NCI-H2107 treated with DMSO at 0.1 percent for 48 hours (cell line): ENCODE results near the gene FGF12.

Experiments used
- DNase-seq: peaks from one replicate; lab custom pipeline; 2025; ENCODE audit not compliant: unreplicated experiment; lab: John Stamatoyannopoulos, UW

Gene FGF12

GRCh38 chr3:192501401-192501800, 225.9 kb downstream of the FGF12 start:
- no peak for DNase-seq

GRCh38 chr3:192496905-192497587, 230.3 kb downstream of the FGF12 start:
- DNase-seq = no peak

- DNase-seq = peak; percentile 48
Measured at GRCh38 chr3:192494174-192494573, 233.2 kb downstream of the FGF12 start.

- DNase-seq = no peak
Measured at GRCh38 chr3:192490720-192491119, 236.6 kb downstream of the FGF12 start.

- DNase-seq = no peak
Measured at GRCh38 chr3:192489579-192489978, 237.8 kb downstream of the FGF12 start.

GRCh38 chr3:192487033-192487432, 240.3 kb downstream of the FGF12 start:
- DNase-seq = no peak

- DNase-seq = no peak
Measured at GRCh38 chr3:192482809-192483208, 244.5 kb downstream of the FGF12 start.

- no peak for DNase-seq
Measured at GRCh38 chr3:192482391-192482790, 244.9 kb downstream of the FGF12 start.

GRCh38 chr3:192481638-192482037, 245.7 kb downstream of the FGF12 start:
- DNase-seq = no peak

- DNase-seq = peak; percentile 92
Measured at GRCh38 chr3:192467230-192468140, 259.9 kb downstream of the FGF12 start.

GRCh38 chr3:192449036-192449435, 278.3 kb downstream of the FGF12 start:
- peak; percentile 60 for DNase-seq

- DNase-seq = peak; percentile 49
Measured at GRCh38 chr3:192445770-192446644, 281.3 kb downstream of the FGF12 start.

- DNase-seq = no peak
Measured at GRCh38 chr3:192444791-192445106, 282.6 kb downstream of the FGF12 start.

GRCh38 chr3:192444096-192444790, 283.1 kb downstream of the FGF12 start:
- peak; percentile 79 for DNase-seq

GRCh38 chr3:192435241-192435640, 292.1 kb downstream of the FGF12 start:
- no peak for DNase-seq

- no peak for DNase-seq
Measured at GRCh38 chr3:192434186-192434585, 293.2 kb downstream of the FGF12 start.

GRCh38 chr3:192433704-192434103, 293.6 kb downstream of the FGF12 start:
- DNase-seq = no peak

- peak; percentile 55 for DNase-seq
Measured at GRCh38 chr3:192422997-192423342, 304.4 kb downstream of the FGF12 start.

GRCh38 chr3:192422321-192422996, 304.9 kb downstream of the FGF12 start:
- no peak for DNase-seq

- no peak for DNase-seq
Measured at GRCh38 chr3:192419312-192419711, 308.0 kb downstream of the FGF12 start.
